Ascending aorta (tissue), 2 donors: ENCODE data around the gene NCOA1. TPM values are rescaled to one million over a fixed set of nuclear protein-coding genes. Genes with fewer than 3 reads are reported as not detected.

Experiments used
- DNase-seq, 2 donors: peaks; one replicate each; pipeline ENCODE4 v3.0.0-alpha.2; 2019; ENCODE audit warnings: low spot score in 2 of 2
- H3K27ac ChIP-seq, 2 donors: fragments of 200-600 bp; sonication (generic); one replicate each; pipeline ENCODE4 v1.5.1; 2016 to 2017; ENCODE audit warnings: mild to moderate bottlenecking in 1 of 2
- H3K27me3 ChIP-seq: fragments of 200-600 bp; sonication (generic); one replicate; pipeline ENCODE4 v1.5.1; 2017
- H3K36me3 ChIP-seq, 2 donors: fragments of 200-600 bp; sonication (generic); one replicate each; pipeline ENCODE4 v1.5.1; 2016
- H3K4me1 ChIP-seq, 2 donors: fragments of 200-600 bp; sonication (generic); one replicate each; pipeline ENCODE4 v1.5.1; 2016 to 2017; ENCODE audit warnings: mild to moderate bottlenecking in 1 of 2
- H3K4me3 ChIP-seq, 2 donors: fragments of 200-600 bp; sonication (generic); one replicate each; pipeline ENCODE4 v1.5.1; 2016 to 2017; ENCODE audit warnings: mild to moderate bottlenecking in 1 of 2
- H3K9me3 ChIP-seq, 2 donors: fragments of 200-600 bp; sonication (generic); one replicate each; pipeline ENCODE4 v1.5.1; 2016
- intact Hi-C: fragments of 100-400 bp; cut with DNase I; formaldehyde crosslinking; loops from one replicate; pipeline ENCODE4 v1.15.1; 2023
- total RNA-seq: library from RNA; depleted of rRNA; stranded (reverse); fragments of >200 nt; gene quantifications from one replicate; pipeline ENCODE4 v1.1.0, GENCODE V29; 2016
- TF ChIP-seq, protein P1 (sequence below), 3 experiments: fragments of 200-600 bp in 2 of 3; fragments of 450-650 bp in 1 of 3; sonication (generic) in 2 of 3; IDR thresholded peaks; one replicate each; pipeline ENCODE4 v1.5.1; 2016 to 2019; ENCODE audit warnings: antibody characterized with exemption in 3 of 3, mild to moderate bottlenecking in 1 of 3, moderate library complexity in 1 of 3

The NCOA1 gene
- total RNA-seq, 1 donor from 2014 or later = 19.3 TPM

GRCh38 chr2:24816404-24816803 lies 325.4 kb downstream of the NCOA1 start:
- no peak overlapping the region for H3K4me3 ChIP-seq
- H3K36me3 ChIP-seq = peaks cover 14 to 20% of the 10 kb centered on the region in 2 donors
- H3K4me1 ChIP-seq = no peaks in the 10 kb centered on the region
- H3K9me3 ChIP-seq = no peaks in the 10 kb centered on the region
- H3K27ac ChIP-seq = no peak overlapping the region
- no peaks in the 10 kb centered on the region for H3K27me3 ChIP-seq
- TF ChIP-seq, protein P1, sequence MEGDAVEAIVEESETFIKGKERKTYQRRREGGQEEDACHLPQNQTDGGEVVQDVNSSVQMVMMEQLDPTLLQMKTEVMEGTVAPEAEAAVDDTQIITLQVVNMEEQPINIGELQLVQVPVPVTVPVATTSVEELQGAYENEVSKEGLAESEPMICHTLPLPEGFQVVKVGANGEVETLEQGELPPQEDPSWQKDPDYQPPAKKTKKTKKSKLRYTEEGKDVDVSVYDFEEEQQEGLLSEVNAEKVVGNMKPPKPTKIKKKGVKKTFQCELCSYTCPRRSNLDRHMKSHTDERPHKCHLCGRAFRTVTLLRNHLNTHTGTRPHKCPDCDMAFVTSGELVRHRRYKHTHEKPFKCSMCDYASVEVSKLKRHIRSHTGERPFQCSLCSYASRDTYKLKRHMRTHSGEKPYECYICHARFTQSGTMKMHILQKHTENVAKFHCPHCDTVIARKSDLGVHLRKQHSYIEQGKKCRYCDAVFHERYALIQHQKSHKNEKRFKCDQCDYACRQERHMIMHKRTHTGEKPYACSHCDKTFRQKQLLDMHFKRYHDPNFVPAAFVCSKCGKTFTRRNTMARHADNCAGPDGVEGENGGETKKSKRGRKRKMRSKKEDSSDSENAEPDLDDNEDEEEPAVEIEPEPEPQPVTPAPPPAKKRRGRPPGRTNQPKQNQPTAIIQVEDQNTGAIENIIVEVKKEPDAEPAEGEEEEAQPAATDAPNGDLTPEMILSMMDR (IDR thresholded peaks at IDR 0.05) = no peak
- peak in 1 of 2 donors; percentile 22 for DNase-seq
- intact Hi-C loops = no loop called here

DNA sequence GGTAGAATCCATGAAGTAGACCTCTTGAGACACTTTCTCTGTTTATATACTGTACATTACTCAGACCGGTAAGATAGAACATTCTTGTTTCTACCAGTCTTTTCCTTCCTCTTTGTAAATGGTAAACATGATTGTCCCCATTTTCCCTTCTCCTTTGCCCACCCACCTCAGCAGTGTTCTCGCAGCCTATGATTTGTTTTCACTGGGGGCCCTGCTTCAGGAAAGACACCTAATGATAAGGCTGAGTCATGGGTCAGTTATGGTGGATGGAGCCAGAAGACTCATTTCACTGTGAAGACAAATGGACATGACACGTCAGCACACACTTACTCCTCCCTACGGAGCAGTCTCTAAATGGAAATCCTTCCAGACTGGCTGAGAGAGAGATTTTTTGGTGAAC lies 325.8 kb downstream of the NCOA1 start:
- Histone ChIP-seq H3K4me3 (no peak overlapping the region), H3K9me3 (no peaks in the 10 kb centered on the region), H3K4me1 (no peaks in the 10 kb centered on the region), H3K36me3 (peaks cover 16 to 25% of the 10 kb centered on the region in 2 donors), H3K27me3 (no peaks in the 10 kb centered on the region), H3K27ac (no peak overlapping the region)
- TF ChIP-seq, protein P1 (IDR thresholded peaks at IDR 0.05) = no peak
- DNase-seq = peak in 1 of 2 donors; percentile 48
- intact Hi-C loops = no loop called here

DNA sequence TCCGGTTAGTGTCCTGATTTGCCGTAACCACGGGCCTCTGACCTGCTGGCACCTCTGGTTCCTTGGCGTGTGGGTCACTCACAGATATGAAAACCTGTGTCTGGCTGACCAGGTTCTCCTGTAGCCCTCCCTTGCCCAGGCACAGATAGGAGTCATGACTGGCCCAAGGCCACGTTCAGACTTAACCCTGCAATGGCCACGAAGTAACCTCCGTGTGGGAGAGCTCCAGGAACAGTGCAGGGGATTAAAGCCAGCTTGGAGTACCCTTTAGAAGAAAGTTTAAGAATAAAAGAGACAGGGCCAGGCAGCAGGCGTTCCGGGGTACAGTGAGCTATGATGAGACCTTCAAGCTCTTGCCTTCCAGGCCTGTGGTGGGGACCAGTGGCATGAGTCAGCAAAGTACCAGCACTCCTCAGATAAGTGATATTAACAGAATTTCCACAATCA lies 327.7 kb downstream of the NCOA1 start:
- intact Hi-C loops = no loop called here

GRCh38 chr2:24819442-24820174 lies 328.6 kb downstream of the NCOA1 start:
- TF ChIP-seq, protein P1 (IDR thresholded peaks at IDR 0.05) = no peak
- no peaks in the 10 kb centered on the region for H3K27me3 ChIP-seq
- no peaks in the 10 kb centered on the region for H3K4me1 ChIP-seq
- H3K9me3 ChIP-seq = no peaks in the 10 kb centered on the region
- peaks cover 31 to 41% of the 10 kb centered on the region in 2 donors for H3K36me3 ChIP-seq
- intact Hi-C loops = no loop called here
- no peak overlapping the region for H3K27ac ChIP-seq
- no peak overlapping the region for H3K4me3 ChIP-seq
- DNase-seq = peak in 1 of 2 donors; percentile 49

More for the DNA sequence above, 327.7 kb downstream of the NCOA1 start:
- no peak overlapping the region for H3K4me3 ChIP-seq
- H3K27ac ChIP-seq = no peak overlapping the region
- peak in 1 of 2 donors; percentile 39 for DNase-seq
- TF ChIP-seq, protein P1 (IDR thresholded peaks at IDR 0.05) = no peak
- H3K36me3 ChIP-seq = peaks cover 27 to 36% of the 10 kb centered on the region in 2 donors
- H3K9me3 ChIP-seq = no peaks in the 10 kb centered on the region
- no peaks in the 10 kb centered on the region for H3K4me1 ChIP-seq
- H3K27me3 ChIP-seq = no peaks in the 10 kb centered on the region

- DNase-seq = peak in 1 of 2 donors; percentile 25
- TF ChIP-seq, protein P1 (IDR thresholded peaks at IDR 0.05) = no peak
- H3K36me3 ChIP-seq = peaks cover 31 to 41% of the 10 kb centered on the region in 2 donors
- no peak overlapping the region for H3K4me3 ChIP-seq
- no peaks in the 10 kb centered on the region for H3K27me3 ChIP-seq
- intact Hi-C loops = no loop called here
- no peaks in the 10 kb centered on the region for H3K9me3 ChIP-seq
- no peaks in the 10 kb centered on the region for H3K4me1 ChIP-seq
- no peak overlapping the region for H3K27ac ChIP-seq
Measured at GRCh38 chr2:24820175-24820513, 329.1 kb downstream of the NCOA1 start.

Other genes with a start within 250 kb of the NCOA1 start
- gene ITSN2, start 130.7 kb upstream of the NCOA1 start, total RNA-seq = 70.0 TPM